ENCODE data around the gene RGS19.

Gene RGS19

GRCh38 chr20:64062596-64063388, 16.5 kb downstream of the RGS19 start, which contains the start of gene TCEA2:
TCEA2 (plus strand) TSS chr20:64063198; CDS start chr20:64063313, 115 bp downstream.
- peak; percentile 80 for DNase-seq

DNA sequence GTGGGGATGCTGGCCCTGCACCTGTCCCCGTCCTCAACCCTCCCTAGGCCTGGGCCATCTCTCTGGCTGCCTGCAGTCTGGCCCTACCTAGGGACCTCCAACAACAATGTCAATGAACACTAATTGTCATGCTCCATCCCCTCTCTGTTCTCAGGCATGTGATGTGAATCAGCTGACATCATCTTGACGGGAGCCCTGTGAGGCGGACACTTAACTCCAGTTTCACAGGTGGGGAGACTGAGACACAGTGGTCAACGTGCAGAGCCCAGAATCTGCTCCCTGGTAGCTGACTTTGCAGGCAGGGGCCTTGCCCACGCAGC, 17.1 kb downstream of the RGS19 start:
- no peak for DNase-seq

- DNase-seq: no peak
These were observed 20.8 kb downstream of the RGS19 start for GRCh38 chr20:64058536-64058935.

DNA sequence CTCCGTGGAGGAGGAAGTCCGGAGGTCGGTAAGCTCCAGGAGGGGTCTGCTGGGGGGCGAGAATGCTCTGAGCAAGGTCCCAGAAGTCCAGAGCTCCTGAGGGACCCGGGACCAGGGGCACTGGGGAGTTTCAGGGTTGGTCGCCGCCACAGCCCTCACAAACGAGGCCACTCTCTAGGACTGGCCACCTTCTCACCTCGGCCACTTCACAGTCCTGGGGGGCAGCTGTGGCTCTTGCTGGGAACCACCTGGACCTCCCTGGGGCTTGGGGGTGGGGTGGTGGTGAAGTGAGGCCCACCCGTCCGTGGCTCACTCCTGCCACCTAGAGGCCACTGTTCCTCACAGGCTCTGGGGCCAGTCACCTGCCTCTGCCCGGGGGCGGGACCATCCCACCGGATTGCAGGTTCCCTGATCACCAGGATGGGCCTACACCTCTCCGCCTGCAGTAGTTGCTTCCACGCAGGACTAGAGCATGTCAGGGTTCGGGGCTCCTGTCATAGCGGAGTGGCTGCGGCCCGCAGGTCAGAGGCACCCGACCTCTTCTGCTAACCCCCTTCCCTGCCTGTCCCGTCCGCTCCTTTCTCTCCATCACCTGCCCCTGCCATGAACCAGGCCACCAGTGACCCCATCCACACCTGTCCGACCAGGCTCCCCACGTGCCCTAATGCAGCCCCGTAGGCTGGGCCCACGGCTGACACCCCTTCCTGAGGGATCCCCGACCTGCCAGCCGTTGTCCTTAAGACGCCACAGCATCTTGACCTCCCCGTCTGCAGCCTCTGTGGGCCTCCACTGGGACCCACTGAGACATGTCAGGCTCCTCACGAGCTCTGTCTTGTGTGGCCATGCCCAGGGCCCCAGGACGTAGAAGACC, 21.5 kb downstream of the RGS19 start:
- DNase-seq: no peak

- DNase-seq: no peak
These were observed 22.3 kb downstream of the RGS19 start for GRCh38 chr20:64056889-64057627.

GRCh38 chr20:64056639-64056888, 22.8 kb downstream of the RGS19 start:
- no peak for DNase-seq

- no peak for DNase-seq
These were observed 23.3 kb downstream of the RGS19 start for GRCh38 chr20:64055893-64056638.

GRCh38 chr20:64055396-64055892, 23.9 kb downstream of the RGS19 start:
- no peak for DNase-seq

DNA sequence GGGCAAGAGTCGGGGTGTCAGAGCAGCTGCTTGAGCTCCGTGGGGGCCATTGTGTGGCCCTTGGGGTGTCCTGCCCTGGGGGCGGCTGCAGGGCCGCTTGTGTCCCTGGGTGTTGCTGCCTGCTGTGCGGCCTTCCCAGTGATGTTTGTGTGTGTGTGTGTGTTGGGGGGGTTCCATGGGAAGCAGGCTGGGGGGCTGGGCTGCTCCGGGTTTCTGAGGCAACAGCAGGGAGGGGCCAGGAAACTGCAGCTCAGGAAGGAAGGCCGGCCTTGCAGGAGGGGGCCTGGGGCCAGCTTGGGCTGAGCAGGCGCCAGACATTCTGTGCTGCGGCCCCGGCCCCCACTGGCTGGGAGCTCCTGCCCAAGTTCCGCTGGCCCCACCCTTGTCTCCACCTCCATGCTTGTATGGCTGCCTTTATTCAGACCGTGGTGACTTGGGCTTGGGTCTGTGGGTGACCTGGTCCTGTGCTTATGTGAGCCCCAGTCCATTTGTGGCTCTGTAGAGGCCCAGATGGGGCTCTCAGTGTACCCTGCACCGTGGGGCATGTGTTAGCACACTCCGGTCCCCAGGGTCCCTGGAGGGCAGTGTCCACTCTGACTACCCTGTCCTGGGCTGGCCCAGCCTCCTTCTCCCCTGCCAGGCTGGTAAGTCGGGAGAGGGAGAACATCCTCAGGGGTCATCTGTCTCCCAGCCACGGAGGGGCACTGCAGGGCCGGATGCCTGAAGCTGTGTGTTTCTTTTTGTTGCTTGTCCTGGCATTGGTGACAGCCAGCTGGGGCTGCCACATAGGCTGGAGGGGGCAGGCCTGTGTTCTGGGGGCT, 25.3 kb downstream of the RGS19 start:
- DNase-seq: peak; percentile 37

DNA sequence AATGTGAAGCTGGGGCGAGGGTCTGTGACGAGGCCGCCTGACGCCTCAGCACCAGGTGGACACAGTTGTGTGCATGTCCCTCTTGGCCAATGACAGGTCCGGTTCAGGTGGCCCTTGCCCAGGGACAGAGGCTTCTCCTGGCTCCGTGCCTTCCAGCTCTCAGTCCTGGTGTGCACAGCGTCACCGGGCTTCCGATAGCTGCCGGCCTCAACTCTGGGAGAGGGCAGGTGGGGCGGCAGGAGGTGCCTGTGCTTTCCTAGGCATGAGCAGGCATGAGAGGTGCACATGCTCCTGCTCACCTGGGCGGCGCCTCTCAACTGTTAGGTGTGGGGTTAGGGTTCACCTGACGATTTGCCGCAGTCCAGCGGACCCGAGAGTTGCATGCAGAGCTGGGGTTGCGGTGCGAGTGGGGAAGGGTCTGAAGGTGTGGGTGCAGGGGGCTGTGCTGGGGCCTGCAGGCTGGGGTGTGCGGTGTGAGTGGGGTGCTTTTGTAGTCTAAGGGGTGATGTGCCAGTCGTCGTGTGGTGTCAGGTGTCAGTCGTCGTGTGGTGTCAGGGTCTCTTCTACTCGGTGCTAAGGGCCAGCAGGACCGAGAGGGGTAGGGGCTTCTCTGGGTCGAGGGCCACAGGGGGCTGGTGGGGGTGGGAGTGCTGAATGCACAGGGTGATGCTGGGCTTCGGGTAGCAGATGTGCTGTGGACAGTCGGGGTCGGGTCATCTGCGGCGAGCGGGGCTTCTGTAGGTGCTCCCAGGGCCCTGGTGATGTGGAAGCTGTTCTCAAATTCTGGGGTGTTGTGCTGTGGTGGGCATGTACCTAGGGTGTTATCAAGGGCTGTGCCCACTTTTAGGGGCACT, 26.1 kb downstream of the RGS19 start:
- no peak for DNase-seq

DNA sequence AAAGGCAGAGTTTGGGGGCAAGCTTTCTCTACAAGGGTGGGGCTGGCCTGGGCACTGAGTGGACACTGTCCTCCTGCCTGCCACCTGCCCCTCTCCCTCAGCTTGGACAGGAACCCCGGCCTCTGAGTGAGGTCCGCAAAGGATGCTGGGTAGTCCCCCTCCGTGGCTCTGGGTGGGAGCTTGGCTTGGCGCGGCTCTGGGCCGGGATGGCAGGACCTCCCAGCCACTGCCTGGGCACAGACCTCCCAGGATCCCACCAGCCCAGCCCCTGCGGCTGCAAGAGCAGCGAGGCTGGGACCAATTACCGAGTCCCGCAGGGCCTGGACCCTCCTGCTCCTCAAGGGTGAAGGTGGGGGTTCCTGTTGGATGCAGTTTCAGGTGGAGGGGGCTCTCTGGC, 27.0 kb downstream of the RGS19 start:
- no peak for DNase-seq

DNA sequence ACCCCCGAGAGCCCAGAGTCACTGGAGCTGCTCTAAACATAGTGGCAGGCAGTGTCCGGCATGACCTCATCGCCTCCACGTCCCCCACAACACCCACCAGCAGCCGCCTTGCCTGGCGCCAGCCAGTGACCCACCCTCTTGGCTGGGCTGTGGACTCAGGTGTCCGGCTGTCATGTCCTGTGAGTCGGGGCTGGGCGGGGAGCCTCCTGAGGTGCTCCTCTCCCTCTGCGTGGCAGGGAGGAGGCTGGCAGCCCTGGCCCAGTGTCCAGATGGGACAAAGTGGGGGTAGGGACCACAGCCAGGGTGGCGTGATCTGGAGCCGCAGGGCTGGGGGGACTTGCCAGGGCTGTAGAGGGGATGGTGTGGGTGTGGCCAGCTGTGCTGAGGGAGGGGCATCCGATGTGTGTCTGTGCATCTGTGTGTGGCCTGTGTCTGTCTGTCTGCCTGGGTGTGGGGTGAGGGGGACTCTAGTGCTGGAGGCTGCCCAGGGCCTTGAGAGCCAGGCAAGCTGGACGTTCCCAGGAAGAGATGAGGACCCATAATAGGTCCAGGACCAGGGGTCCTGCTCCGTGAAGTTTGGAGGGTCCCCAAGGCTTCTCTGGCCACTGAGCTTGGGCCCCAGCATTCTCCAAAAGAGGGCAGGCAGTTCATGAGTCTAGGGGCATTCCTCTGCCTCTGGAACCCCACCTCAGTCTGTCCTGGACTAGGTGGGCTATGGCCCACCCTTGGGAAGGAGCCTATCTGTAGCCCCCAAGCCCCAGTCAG, 27.6 kb downstream of the RGS19 start:
- no peak for DNase-seq

- no peak for DNase-seq
These were observed 28.3 kb downstream of the RGS19 start for GRCh38 chr20:64051033-64051452.

DNA sequence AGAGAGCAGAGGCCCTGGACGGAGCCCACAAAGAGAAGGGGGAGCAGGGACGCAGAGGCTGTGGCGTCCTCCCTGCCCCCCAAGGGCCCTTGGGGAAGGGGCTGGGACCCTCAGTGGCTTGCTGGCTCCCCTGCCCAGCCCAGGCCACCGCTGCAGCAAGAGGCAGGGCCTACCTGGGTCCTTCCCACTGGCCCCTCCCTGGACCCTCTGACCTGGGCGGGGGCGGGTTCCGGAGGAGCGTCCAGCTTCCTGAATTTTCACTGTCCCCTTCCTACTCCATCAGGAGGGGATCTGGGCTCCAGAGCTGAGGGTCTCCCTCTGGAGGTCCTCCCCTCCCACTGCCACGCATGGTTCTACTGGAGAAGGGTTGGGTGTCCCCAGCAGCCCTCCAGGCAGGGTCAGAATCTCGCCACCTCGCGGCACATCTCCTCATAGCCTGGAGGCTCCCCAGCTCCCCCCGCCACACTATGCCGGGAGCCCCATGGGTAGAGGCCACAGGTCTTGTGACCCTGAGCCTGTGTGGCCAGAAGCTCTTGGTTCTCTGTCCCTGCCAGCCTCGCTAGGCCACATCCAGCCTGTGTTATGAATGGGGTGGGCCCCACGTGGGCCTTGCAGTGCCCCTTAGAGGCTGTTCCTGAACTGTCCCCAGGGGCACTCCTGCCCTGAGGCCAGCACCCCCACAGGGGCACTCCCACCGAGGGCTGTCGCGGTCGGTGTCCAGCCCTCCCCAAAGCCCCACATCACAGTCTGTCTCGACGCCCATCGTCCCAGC, 28.9 kb downstream of the RGS19 start:
- DNase-seq: peak; percentile 56

- DNase-seq: peak; percentile 30
These were observed 29.4 kb downstream of the RGS19 start for GRCh38 chr20:64049878-64050260.

DNA sequence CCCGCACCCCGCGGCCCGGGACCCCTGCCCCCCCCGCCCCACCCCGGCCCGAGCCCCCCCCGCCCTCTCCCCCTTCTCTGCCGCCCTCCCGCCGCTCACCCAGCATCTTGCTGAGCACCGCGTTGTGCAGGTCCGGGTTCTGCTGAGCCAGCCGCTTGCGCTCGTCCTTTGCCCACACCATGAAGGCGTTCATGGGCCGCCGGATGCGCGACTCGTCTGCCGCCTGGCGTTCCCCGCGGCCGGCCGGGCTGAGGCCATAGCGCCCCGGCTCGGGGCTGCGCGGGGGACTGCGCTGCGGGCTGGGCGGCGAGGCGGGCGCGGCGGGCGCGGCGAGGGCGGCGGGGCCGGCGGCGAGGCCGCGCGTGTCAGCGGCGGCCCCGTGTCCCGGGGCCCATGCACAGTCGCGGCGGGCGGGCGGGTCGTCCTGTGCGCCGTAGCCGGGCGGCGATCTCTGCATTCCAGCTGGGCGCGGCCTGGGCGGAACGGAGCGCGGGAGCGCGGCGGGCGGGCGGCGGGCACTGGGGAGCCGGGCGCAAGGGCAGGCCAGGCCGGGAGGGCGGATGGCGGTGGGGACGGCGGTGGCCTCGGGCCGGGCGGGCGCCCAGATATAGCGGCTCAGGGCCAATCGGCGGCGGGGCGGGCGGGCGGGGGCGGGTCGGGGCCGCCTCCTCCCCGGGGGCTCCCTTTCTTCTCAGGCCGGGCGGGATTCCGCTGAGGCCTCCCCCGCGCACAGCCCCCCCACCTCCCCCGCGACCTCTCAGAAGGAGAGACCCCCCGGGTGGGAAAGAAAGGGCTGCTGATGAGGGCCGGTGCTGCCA, 30.0 kb downstream of the RGS19 start, which contains the start of gene SOX18:
Gene SOX18 (minus strand): TSS at position 580 of the 818 bp plus-strand sequence. CDS start 123 bp downstream, at position 457.
- no peak for DNase-seq

- DNase-seq: no peak
These were observed 30.8 kb downstream of the RGS19 start for GRCh38 chr20:64048402-64049044.

DNA sequence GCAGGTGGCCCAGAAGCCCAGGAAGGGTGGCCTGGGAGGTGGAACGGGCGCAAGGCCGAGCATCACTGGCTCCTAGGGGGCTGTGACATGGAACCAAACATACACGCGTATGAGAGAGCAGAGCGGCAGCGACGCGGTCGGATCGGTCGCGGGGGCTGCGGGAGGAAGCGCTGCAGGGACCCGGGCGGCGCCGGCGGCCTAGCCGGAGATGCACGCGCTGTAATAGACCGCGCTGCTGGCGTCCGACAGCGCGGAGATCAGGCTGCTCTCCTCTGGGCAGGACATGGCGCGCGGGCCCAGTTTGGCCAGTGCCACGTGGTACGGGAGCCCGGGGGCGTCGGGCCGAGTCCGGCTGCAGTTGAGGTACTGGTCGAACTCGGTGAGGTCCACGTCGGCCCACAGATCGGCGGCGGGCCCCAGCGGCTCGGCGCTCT, 31.3 kb downstream of the RGS19 start:
- DNase-seq: no peak
